Gastrocnemius medialis (tissue), 4 donors: Measurements from ENCODE around the gene GNAQ.

Source experiments
- CTCF ChIP-seq, 5 experiments: fragments of 450-650 bp in 3 of 5; fragments of 200-600 bp in 2 of 5; sonication (generic) in 2 of 5; IDR thresholded peaks in 4 of 5; conservative IDR thresholded peaks in 1 of 5; 1 replicate in 4 of 5; 2 replicates in 1 of 5; pipeline ENCODE4 v1.5.1; 2016 to 2019; ENCODE audit warnings: antibody characterized with exemption in 5 of 5, mild to moderate bottlenecking in 3 of 5, moderate library complexity in 3 of 5
- POLR2A ChIP-seq, 2 donors: fragments of 450-650 bp; IDR thresholded peaks; one replicate each; pipeline ENCODE4 v1.6.1; 2017; ENCODE audit warnings: antibody characterized with exemption in 2 of 2, mild to moderate bottlenecking in 2 of 2, moderate library complexity in 2 of 2

- no peak for TF ChIP-seq POLR2A (IDR thresholded peaks at IDR 0.05)
- TF ChIP-seq CTCF (IDR thresholded peaks at IDR 0.05 in 4 of 5, conservative IDR thresholded peaks at IDR 0.05 in 1 of 5) = no peak
Observed at GRCh38 chr9:77719321-77719720, 312.3 kb downstream of the GNAQ start.
